Heart left ventricle (tissue), 16 donors: Measurements from ENCODE around the gene CCDC60. TPM values are rescaled to one million over a fixed set of nuclear protein-coding genes. Genes with fewer than 3 reads are reported as not detected.

ENCODE experiments used
- ATAC-seq, 4 donors: fragments of 200-7000 bp; cut with Tn5 transposase; one replicate each; pipeline ENCODE4 v1.9.1; 2020 to 2022; ENCODE audit warnings: moderate library complexity in 4 of 4, mild to moderate bottlenecking in 3 of 4, moderate number of reproducible peaks in 1 of 4
- DNase-seq, 5 donors: peaks; one replicate each; pipeline ENCODE4 v3.0.0-alpha.2; 2020
- H3K27ac ChIP-seq, 12 donors: fragments of 200-600 bp; sonication (generic) in 4 of 12; one replicate each; pipeline versions ENCODE4 v1.5.0 to v1.8.0; 2016 to 2022; ENCODE audit warnings: mild to moderate bottlenecking in 2 of 12
- H3K27me3 ChIP-seq, 9 donors: fragments of 200-600 bp; sonication (generic) in 2 of 9; one replicate each; pipeline versions ENCODE4 v1.5.1 to v1.8.0; 2016 to 2022; ENCODE audit warnings: mild to moderate bottlenecking in 3 of 9
- H3K36me3 ChIP-seq, 9 donors: fragments of 200-600 bp; sonication (generic) in 2 of 9; one replicate each; pipeline versions ENCODE4 v1.5.0 to v1.8.0; 2018 to 2022; ENCODE audit warnings: mild to moderate bottlenecking in 2 of 9
- H3K4me1 ChIP-seq, 12 donors: fragments of 200-600 bp; sonication (generic) in 4 of 12; one replicate each; pipeline versions ENCODE4 v1.5.0 to v1.8.0; 2016 to 2022; ENCODE audit warnings: mild to moderate bottlenecking in 3 of 12
- H3K4me3 ChIP-seq, 12 donors: fragments of 200-600 bp; sonication (generic) in 4 of 12; one replicate each; pipeline versions ENCODE4 v1.5.0 to v1.8.0; 2017 to 2022; ENCODE audit warnings: mild to moderate bottlenecking in 9 of 12, moderate library complexity in 4 of 12
- H3K9me3 ChIP-seq, 12 donors: fragments of 200-600 bp; sonication (generic) in 4 of 12; one replicate each; pipeline versions ENCODE4 v1.5.0 to v1.8.0; 2016 to 2022; ENCODE audit warnings: mild to moderate bottlenecking in 1 of 12
- CTCF ChIP-seq, 12 donors: fragments of 200-600 bp; sonication (generic) in 4 of 12; IDR thresholded peaks; one replicate each; pipeline versions ENCODE4 v1.5.0 to v1.8.0; 2018 to 2022; ENCODE audit warnings: antibody characterized with exemption in 12 of 12, mild to moderate bottlenecking in 5 of 12
- POLR2A ChIP-seq, 2 donors: fragments of 450-650 bp; IDR thresholded peaks; one replicate each; pipeline ENCODE4 v1.6.1; 2017; ENCODE audit warnings: antibody characterized with exemption in 2 of 2, mild to moderate bottlenecking in 2 of 2, moderate library complexity in 2 of 2
- WGBS, 4 donors: extraction: QIAGEN DNeasy Blood & Tissue Kit in 2 of 4; methylation state at CpG; one replicate each; pipeline versions ENCODE4 v1.1.5 to v1.1.7; 2013 to 2018; 5-methylcytosine and 5-hydroxymethylcytosine counted together
- intact Hi-C, 10 donors: fragments of 100-400 bp; cut with DNase I; formaldehyde crosslinking; loops; one replicate each; pipeline versions ENCODE4 v1.11.1 to v1.14.2; 2022
- polyA plus RNA-seq, 2 donors: library from polyadenylated mRNA; stranded (reverse); fragments of 200-250 nt; gene quantifications; one replicate each; pipeline ENCODE4 v1.2.3, GENCODE V29; 2013
- total RNA-seq, 9 donors: library from RNA; depleted of rRNA in 2 of 9; stranded (reverse); fragments of >200 nt in 2 of 9; fragmentation: NEBNext Ultra II Directional in 3 of 9; extraction: Animal tissue kit (Norgen Biotek cat#: 25700) in 3 of 9; gene quantifications; one replicate each; pipeline versions ENCODE4 v1.1.0 to v1.2.4, GENCODE V29; 2016 to 2023
- donor health status: ischemic (EF 13 %, LVEDD 7.1; RV severe dilation, severe dysfunction).
- donor health status: healthy with polysubstance abuse.
- donor health status: DM: no; HTN: yes; CAD: no.
- donor health status: DM: no; HTN: no; CAD: no.
- donor health status: ischemic (EF 25% LVEDD 6.9; RV normal size, moderate dysfunction).
- donor health status: ischemic (EF 25% LVEDD 5.7; RV mildly dilated, moderate dysfunction).
- donor health status: healthy.
- donor health status: DM: yes; HTN: yes; CAD: no.
- donor health status: ischemic (EF 35%, LVEDD 5.7; RV mildly dilated, moderate dysfunction).
- donor health status: nonischemic (EF 11% LVEDD 7.7; RV severe dilation, severe dysfunction).
- donor health status: DM: yes; HTN: yes; CAD: no.
- donor health status: PGD.
- donor health status: ischemic (EF 29% LVEDD 5.4; RV normal size, mild dysfunction).
- donor health status: nonischemic (EF 23%, LVEDD 6.1; RV moderate dilation, normal function).

CCDC60 gene
- total and polyA plus RNA-seq, 11 donors = not detected

GRCh38 chr12:119450771-119451170 lies 116.2 kb downstream of the CCDC60 start:
- Histone ChIP-seq H3K27me3 (no peaks in the 10 kb centered on the region), H3K36me3 (no peaks in the 10 kb centered on the region), H3K4me1 (no peaks in the 10 kb centered on the region), H3K4me3 (no peak overlapping the region), H3K9me3 (no peaks in the 10 kb centered on the region), H3K27ac (no peak overlapping the region)
- intact Hi-C loops = loop anchor here in 1 of 10 donors (2.0 kb wide), 1 partner anchor 92 kb away; no protein-coding TSS in a partner anchor
- TF ChIP-seq CTCF (IDR thresholded peaks at IDR 0.05) (no peak), POLR2A (IDR thresholded peaks at IDR 0.05) (no peak)
- no peak for DNase-seq
- no peak for ATAC-seq
- WGBS, 4 donors = 70 to 77% (median 74%) methylated on average over 7 of the region's 7 CpGs

GRCh38 chr12:119456824-119457223 lies 122.3 kb downstream of the CCDC60 start:
- H3K36me3 ChIP-seq = no peaks in the 10 kb centered on the region
- H3K4me3 ChIP-seq = no peak overlapping the region
- no peak overlapping the region for H3K27ac ChIP-seq
- intact Hi-C loops = no loop called here
- H3K27me3 ChIP-seq = no peaks in the 10 kb centered on the region
- H3K4me1 ChIP-seq = peaks cover 0 to 6% (median 0%) of the 10 kb centered on the region in 12 donors
- peaks cover 0 to 16% (median 0%) of the 10 kb centered on the region in 12 donors for H3K9me3 ChIP-seq
- TF ChIP-seq CTCF (IDR thresholded peaks at IDR 0.05) (no peak), POLR2A (IDR thresholded peaks at IDR 0.05) (no peak)
- ATAC-seq (no peak), DNase-seq (no peak)
- WGBS, 4 donors = 87 to 92% (median 90%) methylated on average over 3 of the region's 3 CpGs

GRCh38 chr12:119457271-119457670 lies 122.7 kb downstream of the CCDC60 start:
- intact Hi-C loops = no loop called here
- TF ChIP-seq CTCF (IDR thresholded peaks at IDR 0.05) (no peak), POLR2A (IDR thresholded peaks at IDR 0.05) (no peak)
- ATAC-seq = no peak
- Histone ChIP-seq H3K27ac (no peak overlapping the region), H3K4me1 (peaks cover 0 to 6% (median 0%) of the 10 kb centered on the region in 12 donors), H3K36me3 (no peaks in the 10 kb centered on the region), H3K4me3 (no peak overlapping the region), H3K9me3 (peaks cover 0 to 16% (median 0%) of the 10 kb centered on the region in 12 donors), H3K27me3 (no peaks in the 10 kb centered on the region)
- DNase-seq = no peak
- 71 to 84% (median 78%) methylated on average over 2 of the region's 2 CpGs for WGBS, 4 donors

- Histone ChIP-seq H3K36me3 (no peaks in the 10 kb centered on the region), H3K4me3 (no peak overlapping the region), H3K27ac (no peak overlapping the region), H3K9me3 (peaks cover 0 to 16% (median 0%) of the 10 kb centered on the region in 12 donors), H3K27me3 (no peaks in the 10 kb centered on the region), H3K4me1 (peaks cover 0 to 11% (median 0%) of the 10 kb centered on the region in 12 donors)
- intact Hi-C loops = no loop called here
- TF ChIP-seq POLR2A (IDR thresholded peaks at IDR 0.05) (no peak), CTCF (IDR thresholded peaks at IDR 0.05) (no peak)
- ATAC-seq (no peak), DNase-seq (no peak)
Observed at GRCh38 chr12:119459481-119459880, 125.0 kb downstream of the CCDC60 start.
